Left renal cortex interstitium (tissue), 4 donors: ENCODE data around the gene SNTG2. TPM values are rescaled to one million over a fixed set of nuclear protein-coding genes. Genes with fewer than 3 reads are reported as not detected.
"Not testable (repeated sequence)": the region's sequence is repeated elsewhere in the genome, so short reads cannot be mapped to it uniquely, and the experiment has no call there.

Experiments used
- DNase-seq, 4 donors: peaks; one replicate each; pipeline ENCODE4 v3.0.0-alpha.2; 2013; ENCODE audit warnings: low read depth in 4 of 4, low spot score in 2 of 4, missing footprints in 1 of 4
- polyA plus RNA-seq, 4 donors: library from polyadenylated mRNA; unstranded; fragments of 120-200 nt; gene quantifications; one replicate each; pipeline ENCODE4 v1.2.1, GENCODE V29; 2013; ENCODE audit not compliant: insufficient read length in 4 of 4

Gene SNTG2
- polyA plus RNA-seq, 4 donors = 1.8 to 2.9 (median 2.4) TPM

- DNase-seq = no peak
These were observed 398.1 kb downstream of the SNTG2 start for GRCh38 chr2:1348789-1349188.

GRCh38 chr2:1350111-1350510, 399.5 kb downstream of the SNTG2 start:
- DNase-seq = no peak

GRCh38 chr2:1353124-1353523, 402.5 kb downstream of the SNTG2 start:
- no peak for DNase-seq

GRCh38 chr2:1353543-1353942, 402.9 kb downstream of the SNTG2 start:
- DNase-seq = no peak

- no peak for DNase-seq
These were observed 409.5 kb downstream of the SNTG2 start for GRCh38 chr2:1360144-1360543.

GRCh38 chr2:1360557-1361250, 410.1 kb downstream of the SNTG2 start:
- DNase-seq = no peak

GRCh38 chr2:1363367-1363766, 412.7 kb downstream of the SNTG2 start:
- DNase-seq = no peak

GRCh38 chr2:1366546-1367134, 416.0 kb downstream of the SNTG2 start:
- no peak for DNase-seq

- no peak for DNase-seq
These were observed 417.0 kb downstream of the SNTG2 start for GRCh38 chr2:1367601-1368000.

- no peak for DNase-seq
These were observed 419.3 kb downstream of the SNTG2 start for GRCh38 chr2:1369905-1370304.

GRCh38 chr2:1370461-1370860, 419.8 kb downstream of the SNTG2 start:
- no peak for DNase-seq

- no peak for DNase-seq
These were observed 420.4 kb downstream of the SNTG2 start for GRCh38 chr2:1371082-1371481.

- no peak for DNase-seq
These were observed 423.2 kb downstream of the SNTG2 start for GRCh38 chr2:1373830-1374229.

- no peak for DNase-seq
These were observed 423.6 kb downstream of the SNTG2 start for GRCh38 chr2:1374287-1374686.

- no peak for DNase-seq
These were observed 425.1 kb downstream of the SNTG2 start for GRCh38 chr2:1375794-1376193.

- no peak for DNase-seq
These were observed 426.8 kb downstream of the SNTG2 start for GRCh38 chr2:1377473-1377872.

- no peak for DNase-seq
These were observed 428.0 kb downstream of the SNTG2 start for GRCh38 chr2:1378456-1379150.

GRCh38 chr2:1381644-1382043, 431.0 kb downstream of the SNTG2 start:
- no peak for DNase-seq

GRCh38 chr2:1387954-1388725, 437.5 kb downstream of the SNTG2 start:
- DNase-seq = not testable (repeated sequence)

- DNase-seq = not testable (repeated sequence)
These were observed 439.5 kb downstream of the SNTG2 start for GRCh38 chr2:1390118-1390517.

- no peak for DNase-seq
These were observed 442.7 kb downstream of the SNTG2 start for GRCh38 chr2:1393321-1393720.
